Breast epithelium (tissue), 4 donors: ENCODE results near the gene NDFIP2. TPM values are rescaled to one million over a fixed set of nuclear protein-coding genes. Genes with fewer than 3 reads are reported as not detected.

Source experiments
- DNase-seq, 2 donors: peaks; one replicate each; pipeline ENCODE4 v3.0.0-alpha.2; 2019; ENCODE audit warnings: low spot score in 2 of 2
- H3K27ac ChIP-seq, 2 donors: fragments of 200-600 bp; sonication (generic) in 1 of 2; one replicate each; pipeline ENCODE4 v1.5.1; 2016 to 2019; ENCODE audit warnings: mild to moderate bottlenecking in 1 of 2
- H3K27me3 ChIP-seq, 2 donors: fragments of 200-600 bp; sonication (generic) in 1 of 2; one replicate each; pipeline versions ENCODE4 v1.5.1 to v1.6.0; 2017 to 2019; ENCODE audit warnings: control low read depth in 1 of 2, mild to moderate bottlenecking in 1 of 2
- H3K36me3 ChIP-seq: fragments of 200-600 bp; one replicate; pipeline ENCODE4 v1.5.1; 2019
- H3K4me1 ChIP-seq, 2 donors: fragments of 200-600 bp; sonication (generic); one replicate each; pipeline ENCODE4 v1.5.1; 2016 to 2019; ENCODE audit warnings: control low read depth in 1 of 2
- H3K4me3 ChIP-seq, 3 donors: fragments of 200-600 bp; sonication (generic); 1 replicate in 2 of 3; 2 replicates in 1 of 3; pipeline ENCODE4 v1.5.1; 2016 to 2019; ENCODE audit warnings: mild to moderate bottlenecking in 3 of 3, moderate library complexity in 2 of 3
- H3K9me3 ChIP-seq, 2 donors: fragments of 200-600 bp; sonication (generic) in 1 of 2; one replicate each; pipeline ENCODE4 v1.5.1; 2016 to 2019; ENCODE audit warnings: control low read depth in 1 of 2
- POLR2A ChIP-seq: fragments of 450-650 bp; IDR thresholded peaks from one replicate; pipeline ENCODE4 v1.6.1; 2016; ENCODE audit warnings: antibody characterized with exemption, mild to moderate bottlenecking, moderate library complexity
- POLR2AphosphoS5 ChIP-seq, 3 donors: sonication (generic); formaldehyde crosslinking; IDR thresholded peaks; one replicate each; pipeline ENCODE4 v1.6.1; 2017; ENCODE audit warnings: antibody characterized with exemption in 3 of 3
- intact Hi-C: fragments of 100-400 bp; cut with DNase I; formaldehyde crosslinking; loops from one replicate; pipeline ENCODE4 v1.15.1; 2023; ENCODE audit warnings: low total_unique reads
- total RNA-seq, 3 donors: library from RNA; depleted of rRNA; stranded (reverse); fragments of >200 nt; gene quantifications; one replicate each; pipeline ENCODE4 v1.1.0, GENCODE V29; 2016
- TF ChIP-seq, protein P1 (sequence below), 3 donors: fragments of 450-650 bp; IDR thresholded peaks; one replicate each; pipeline ENCODE4 v1.5.1; 2016 to 2017; ENCODE audit warnings: antibody characterized with exemption in 3 of 3, mild to moderate bottlenecking in 3 of 3, moderate library complexity in 3 of 3

Gene NDFIP2
- total RNA-seq, 3 donors from 2014 or later, result 15.8 to 26.5 (median 22.6) TPM

DNA sequence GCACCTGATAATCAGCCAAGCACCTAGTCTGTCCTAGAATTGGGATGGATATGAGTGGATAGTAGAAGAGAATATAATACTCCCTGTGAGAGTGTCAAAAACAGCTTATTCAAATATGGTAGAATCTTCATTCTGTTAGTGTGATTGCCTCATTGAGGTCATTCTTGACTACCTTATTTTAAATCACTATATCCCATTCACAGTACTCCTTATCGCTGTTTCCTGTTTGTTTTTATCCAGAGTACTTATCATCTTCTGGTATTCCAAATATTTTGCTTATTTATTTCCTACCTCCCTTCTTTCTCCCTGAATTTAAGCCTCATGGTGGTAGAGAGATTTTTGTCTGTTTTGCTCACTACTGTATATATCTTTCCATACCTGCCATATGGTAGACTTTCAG is 9.9 kb downstream of the NDFIP2 start:
- no peak for DNase-seq
- H3K9me3 ChIP-seq, result no peaks in the 10 kb centered on the region
- no peak overlapping the region for H3K4me3 ChIP-seq
- no peaks in the 10 kb centered on the region for H3K36me3 ChIP-seq
- no peaks in the 10 kb centered on the region for H3K4me1 ChIP-seq
- H3K27me3 ChIP-seq, result no peaks in the 10 kb centered on the region
- TF ChIP-seq, protein P1, sequence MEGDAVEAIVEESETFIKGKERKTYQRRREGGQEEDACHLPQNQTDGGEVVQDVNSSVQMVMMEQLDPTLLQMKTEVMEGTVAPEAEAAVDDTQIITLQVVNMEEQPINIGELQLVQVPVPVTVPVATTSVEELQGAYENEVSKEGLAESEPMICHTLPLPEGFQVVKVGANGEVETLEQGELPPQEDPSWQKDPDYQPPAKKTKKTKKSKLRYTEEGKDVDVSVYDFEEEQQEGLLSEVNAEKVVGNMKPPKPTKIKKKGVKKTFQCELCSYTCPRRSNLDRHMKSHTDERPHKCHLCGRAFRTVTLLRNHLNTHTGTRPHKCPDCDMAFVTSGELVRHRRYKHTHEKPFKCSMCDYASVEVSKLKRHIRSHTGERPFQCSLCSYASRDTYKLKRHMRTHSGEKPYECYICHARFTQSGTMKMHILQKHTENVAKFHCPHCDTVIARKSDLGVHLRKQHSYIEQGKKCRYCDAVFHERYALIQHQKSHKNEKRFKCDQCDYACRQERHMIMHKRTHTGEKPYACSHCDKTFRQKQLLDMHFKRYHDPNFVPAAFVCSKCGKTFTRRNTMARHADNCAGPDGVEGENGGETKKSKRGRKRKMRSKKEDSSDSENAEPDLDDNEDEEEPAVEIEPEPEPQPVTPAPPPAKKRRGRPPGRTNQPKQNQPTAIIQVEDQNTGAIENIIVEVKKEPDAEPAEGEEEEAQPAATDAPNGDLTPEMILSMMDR (IDR thresholded peaks at IDR 0.05), result no peak
- TF ChIP-seq POLR2A (no peak), POLR2AphosphoS5 (IDR thresholded peaks at IDR 0.05) (no peak)
- no peak overlapping the region for H3K27ac ChIP-seq
- intact Hi-C loops, result no loop called here

DNA sequence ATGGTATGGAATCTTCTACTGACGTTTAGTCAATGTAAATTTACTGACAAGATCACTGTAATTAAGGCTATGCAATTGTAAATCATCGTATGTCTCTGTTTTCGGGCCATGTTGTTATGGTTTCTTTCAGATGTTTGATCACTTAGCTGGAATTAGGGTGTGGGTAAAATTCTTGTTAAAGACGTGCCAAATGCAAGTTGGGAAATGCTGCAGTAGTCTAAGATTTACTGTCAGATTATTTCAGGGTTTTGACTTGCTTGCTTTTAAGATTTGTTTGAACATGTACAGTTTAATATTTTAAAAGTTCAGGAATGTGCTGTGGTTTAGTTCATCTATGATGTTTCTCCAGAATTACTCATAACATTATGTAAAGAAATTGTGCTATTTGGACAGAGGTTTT is 10.8 kb downstream of the NDFIP2 start:
- no peak overlapping the region for H3K27ac ChIP-seq

GRCh38 chr13:79492313-79492798 is 11.4 kb downstream of the NDFIP2 start:
- DNase-seq, result no peak
- TF ChIP-seq, protein P1 (IDR thresholded peaks at IDR 0.05), result no peak
- no peak for TF ChIP-seq POLR2A
- TF ChIP-seq POLR2AphosphoS5 (IDR thresholded peaks at IDR 0.05), result no peak

More for the DNA sequence above, 10.8 kb downstream of the NDFIP2 start:
- DNase-seq, result no peak
- Histone ChIP-seq H3K9me3 (no peaks in the 10 kb centered on the region), H3K4me3 (no peak overlapping the region), H3K36me3 (no peaks in the 10 kb centered on the region), H3K27me3 (no peaks in the 10 kb centered on the region), H3K4me1 (no peaks in the 10 kb centered on the region)
- TF ChIP-seq POLR2AphosphoS5 (IDR thresholded peaks at IDR 0.05) (no peak), POLR2A (no peak)
- TF ChIP-seq, protein P1 (IDR thresholded peaks at IDR 0.05), result no peak
- intact Hi-C loops, result no loop called here

DNA sequence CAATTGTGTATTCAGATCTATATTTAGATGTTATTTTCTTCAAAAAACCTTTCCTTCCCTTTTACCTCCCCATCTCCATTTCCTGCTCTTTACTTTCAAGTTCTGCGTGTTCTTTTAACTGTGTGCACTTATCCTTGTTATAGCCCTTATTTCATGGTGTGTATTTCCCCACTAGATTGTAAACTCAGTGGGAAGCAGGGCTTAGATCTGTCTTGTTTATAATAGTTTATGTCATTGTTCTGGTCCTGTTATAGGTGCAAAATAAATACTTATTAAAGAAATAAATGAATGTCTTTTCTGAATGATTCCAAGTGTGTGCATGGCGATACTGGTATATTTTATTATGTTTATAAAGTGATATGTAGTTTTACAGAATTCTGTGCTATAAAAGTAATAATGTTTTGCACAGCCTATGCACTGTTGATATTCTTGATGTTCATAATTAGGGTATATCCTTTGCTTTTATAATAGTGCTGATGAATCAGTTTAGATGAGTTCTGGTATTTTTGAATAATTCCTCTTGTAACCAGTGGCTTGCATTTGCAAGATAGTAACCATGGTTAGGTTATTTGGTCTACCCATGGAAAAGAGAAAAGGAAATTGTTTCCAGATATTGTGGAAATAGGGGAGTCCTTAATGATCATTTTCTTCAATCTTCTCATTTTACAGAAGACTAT is 12.1 kb downstream of the NDFIP2 start:
- no peak for DNase-seq
- Histone ChIP-seq H3K27ac (no peak overlapping the region), H3K4me3 (no peak overlapping the region), H3K27me3 (no peaks in the 10 kb centered on the region), H3K4me1 (no peaks in the 10 kb centered on the region), H3K36me3 (no peaks in the 10 kb centered on the region), H3K9me3 (no peaks in the 10 kb centered on the region)
- intact Hi-C loops, result no loop called here
- TF ChIP-seq, protein P1 (IDR thresholded peaks at IDR 0.05), result no peak
- no peak for TF ChIP-seq POLR2AphosphoS5 (IDR thresholded peaks at IDR 0.05)
- no peak for TF ChIP-seq POLR2A

More at GRCh38 chr13:79492313-79492798, 11.4 kb downstream of the NDFIP2 start:
- intact Hi-C loops, result no loop called here
- no peak overlapping the region for H3K27ac ChIP-seq
- no peaks in the 10 kb centered on the region for H3K9me3 ChIP-seq
- H3K4me3 ChIP-seq, result no peak overlapping the region
- no peaks in the 10 kb centered on the region for H3K27me3 ChIP-seq
- no peaks in the 10 kb centered on the region for H3K4me1 ChIP-seq
- no peaks in the 10 kb centered on the region for H3K36me3 ChIP-seq

DNA sequence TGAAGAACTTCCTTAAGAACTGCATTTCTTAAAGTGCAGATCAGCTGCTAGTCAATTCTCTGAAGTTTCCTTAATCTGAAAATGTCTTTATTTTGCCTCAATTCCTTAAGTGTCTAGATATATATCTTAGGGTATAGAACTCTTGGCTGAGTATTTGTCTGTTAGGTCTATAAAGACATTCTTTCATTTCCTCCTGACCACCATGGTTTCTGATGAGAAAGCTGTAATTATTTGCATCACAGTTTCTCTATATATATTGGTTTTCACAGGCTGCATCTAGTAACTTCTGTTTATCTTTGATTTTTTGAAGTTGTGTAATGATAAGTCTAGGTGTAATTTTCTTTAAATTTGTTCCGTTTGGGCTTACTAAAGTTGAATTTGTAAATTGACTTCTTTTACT is 15.2 kb downstream of the NDFIP2 start:
- no peak for TF ChIP-seq POLR2A
- no peak for TF ChIP-seq POLR2AphosphoS5 (IDR thresholded peaks at IDR 0.05)
- TF ChIP-seq, protein P1 (IDR thresholded peaks at IDR 0.05), result no peak

More for the DNA sequence above, 15.2 kb downstream of the NDFIP2 start:
- intact Hi-C loops, result no loop called here
- Histone ChIP-seq H3K27me3 (no peaks in the 10 kb centered on the region), H3K9me3 (no peaks in the 10 kb centered on the region), H3K36me3 (no peaks in the 10 kb centered on the region), H3K4me1 (no peaks in the 10 kb centered on the region), H3K27ac (no peak overlapping the region), H3K4me3 (no peak overlapping the region)
- no peak for DNase-seq
